Glomerular visceral epithelial cell (primary cell): ENCODE results near the gene SLCO1C1.
"Not testable (repeated sequence)": the region's sequence is repeated elsewhere in the genome, so short reads cannot be mapped to it uniquely, and the experiment has no call there.

Experiments
- DNase-seq: peaks from one replicate; pipeline ENCODE4 v3.0.0-alpha.2; 2016; ENCODE audit errors: extremely low spot score

The SLCO1C1 gene

GRCh38 chr12:20695232-20695631, at the start of gene SLCO1C1:
Gene SLCO1C1, plus strand, starts transcription at chr12:20695332. Its CDS starts 4,245 bp downstream, at chr12:20699577.
- DNase-seq: no peak

GRCh38 chr12:20646239-20646827, 48.8 kb upstream of the SLCO1C1 start:
- DNase-seq: peak; percentile 26

- no peak for DNase-seq
Measured at GRCh38 chr12:20653871-20654270, 41.3 kb upstream of the SLCO1C1 start.

GRCh38 chr12:20656600-20656999, 38.5 kb upstream of the SLCO1C1 start:
- no peak for DNase-seq

GRCh38 chr12:20657496-20657895, 37.6 kb upstream of the SLCO1C1 start:
- DNase-seq: no peak

GRCh38 chr12:20681334-20681733, 13.8 kb upstream of the SLCO1C1 start:
- no peak for DNase-seq

- DNase-seq: no peak
Measured at GRCh38 chr12:20696181-20696905, 1.2 kb downstream of the SLCO1C1 start.

GRCh38 chr12:20701106-20701505, 6.0 kb downstream of the SLCO1C1 start:
- no peak for DNase-seq

- no peak for DNase-seq
Measured at GRCh38 chr12:20704860-20705259, 9.7 kb downstream of the SLCO1C1 start.

- no peak for DNase-seq
Measured at GRCh38 chr12:20711846-20712245, 16.7 kb downstream of the SLCO1C1 start.

- no peak for DNase-seq
Measured at GRCh38 chr12:20716037-20716436, 20.9 kb downstream of the SLCO1C1 start.

GRCh38 chr12:20716985-20717384, 21.9 kb downstream of the SLCO1C1 start:
- DNase-seq: no peak

GRCh38 chr12:20718294-20718693, 23.2 kb downstream of the SLCO1C1 start:
- DNase-seq: no peak

- DNase-seq: no peak
Measured at GRCh38 chr12:20722142-20722541, 27.0 kb downstream of the SLCO1C1 start.

- DNase-seq: no peak
Measured at GRCh38 chr12:20731274-20731673, 36.1 kb downstream of the SLCO1C1 start.

- DNase-seq: no peak
Measured at GRCh38 chr12:20740972-20741371, 45.8 kb downstream of the SLCO1C1 start.

GRCh38 chr12:20748198-20748597, 53.1 kb downstream of the SLCO1C1 start:
- DNase-seq: no peak

GRCh38 chr12:20751046-20751445, 55.9 kb downstream of the SLCO1C1 start:
- no peak for DNase-seq

- no peak for DNase-seq
Measured at GRCh38 chr12:20777420-20777819, 82.3 kb downstream of the SLCO1C1 start.

GRCh38 chr12:20778969-20779368, 83.8 kb downstream of the SLCO1C1 start:
- DNase-seq: no peak

- not testable (repeated sequence) for DNase-seq
Measured at GRCh38 chr12:20779971-20780370, 84.8 kb downstream of the SLCO1C1 start.

GRCh38 chr12:20783796-20784357, 88.7 kb downstream of the SLCO1C1 start:
- not testable (repeated sequence) for DNase-seq

- no peak for DNase-seq
Measured at GRCh38 chr12:20792971-20793370, 97.8 kb downstream of the SLCO1C1 start.
